ENCODE measurements around the gene DNAH10.
"Not testable (repeated sequence)": the region's sequence is repeated elsewhere in the genome, so short reads cannot be mapped to it uniquely, and the experiment has no call there.

DNAH10 gene

GRCh38 chr12:123907726-123908476 lies 145.8 kb downstream of the DNAH10 start:
- peak; percentile 91 for DNase-seq (ENCODE audit: low spot score)

- peak; percentile 82 for DNase-seq (ENCODE audit: low spot score)
These were observed 147.0 kb downstream of the DNAH10 start for GRCh38 chr12:123908884-123909725.

- no peak for DNase-seq (ENCODE audit: low spot score)
These were observed 148.0 kb downstream of the DNAH10 start for GRCh38 chr12:123910057-123910456.

GRCh38 chr12:123910761-123911193 lies 148.7 kb downstream of the DNAH10 start:
- peak; percentile 45 for DNase-seq (ENCODE audit: low spot score)

- DNase-seq (ENCODE audit: low spot score), result not testable (repeated sequence)
These were observed 149.7 kb downstream of the DNAH10 start for GRCh38 chr12:123911672-123912409.

GRCh38 chr12:123912415-123913380 lies 150.6 kb downstream of the DNAH10 start:
- DNase-seq (ENCODE audit: low spot score), result peak; percentile 68

GRCh38 chr12:123914726-123915333 lies 152.7 kb downstream of the DNAH10 start:
- no peak for DNase-seq (ENCODE audit: low spot score)

GRCh38 chr12:123916729-123917128 lies 154.6 kb downstream of the DNAH10 start:
- no peak for DNase-seq (ENCODE audit: low spot score)

- DNase-seq (ENCODE audit: low spot score), result no peak
These were observed 155.3 kb downstream of the DNAH10 start for GRCh38 chr12:123917337-123917850.

GRCh38 chr12:123919980-123920360 lies 157.9 kb downstream of the DNAH10 start:
- DNase-seq (ENCODE audit: low spot score), result no peak

- no peak for DNase-seq (ENCODE audit: low spot score)
These were observed 160.9 kb downstream of the DNAH10 start for GRCh38 chr12:123923038-123923437.

GRCh38 chr12:123923927-123924326 lies 161.8 kb downstream of the DNAH10 start:
- no peak for DNase-seq (ENCODE audit: low spot score)

- no peak for DNase-seq (ENCODE audit: low spot score)
These were observed 162.4 kb downstream of the DNAH10 start for GRCh38 chr12:123924539-123924938.

GRCh38 chr12:123928274-123928865 lies 166.3 kb downstream of the DNAH10 start:
- DNase-seq (ENCODE audit: low spot score), result peak; percentile 42

- DNase-seq (ENCODE audit: low spot score), result no peak
These were observed 166.8 kb downstream of the DNAH10 start for GRCh38 chr12:123928897-123929296.

GRCh38 chr12:123929946-123930583 lies 168.0 kb downstream of the DNAH10 start:
- no peak for DNase-seq (ENCODE audit: low spot score)

- DNase-seq (ENCODE audit: low spot score), result no peak
These were observed 169.7 kb downstream of the DNAH10 start for GRCh38 chr12:123931686-123932321.

- DNase-seq (ENCODE audit: low spot score), result no peak
These were observed 171.1 kb downstream of the DNAH10 start for GRCh38 chr12:123933214-123933613.

Measured in SK-N-DZ (cell line).